ENCODE results near the gene MYO18A.

MYO18A gene

GRCh38 chr17:29078183-29079045, 101.8 kb downstream of the MYO18A start:
- no peak for DNase-seq (ENCODE audit: low spot score)

- no peak for DNase-seq (ENCODE audit: low spot score)
Measured at GRCh38 chr17:29077320-29077719, 102.9 kb downstream of the MYO18A start.

DNA sequence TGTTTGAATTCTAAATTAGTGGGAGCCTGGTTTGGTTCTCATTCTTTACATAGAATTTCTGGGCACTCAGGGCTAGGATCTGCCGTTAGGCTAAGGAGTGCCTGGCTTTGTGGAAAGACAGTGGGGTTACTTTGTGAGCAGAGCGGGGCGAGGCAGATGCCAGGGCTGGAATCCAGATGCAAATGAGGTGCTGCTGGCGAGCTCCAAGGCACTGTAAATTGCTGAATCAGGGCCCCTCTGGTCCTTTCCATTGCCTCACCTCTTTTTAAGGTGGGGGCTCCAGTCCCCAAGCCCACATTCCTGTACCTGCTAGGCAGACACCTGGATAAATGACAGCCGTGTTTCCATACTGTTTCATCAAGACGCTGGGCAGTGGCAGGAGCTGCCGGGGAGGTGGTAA, 103.5 kb downstream of the MYO18A start:
- DNase-seq (ENCODE audit: low spot score) = no peak

DNA sequence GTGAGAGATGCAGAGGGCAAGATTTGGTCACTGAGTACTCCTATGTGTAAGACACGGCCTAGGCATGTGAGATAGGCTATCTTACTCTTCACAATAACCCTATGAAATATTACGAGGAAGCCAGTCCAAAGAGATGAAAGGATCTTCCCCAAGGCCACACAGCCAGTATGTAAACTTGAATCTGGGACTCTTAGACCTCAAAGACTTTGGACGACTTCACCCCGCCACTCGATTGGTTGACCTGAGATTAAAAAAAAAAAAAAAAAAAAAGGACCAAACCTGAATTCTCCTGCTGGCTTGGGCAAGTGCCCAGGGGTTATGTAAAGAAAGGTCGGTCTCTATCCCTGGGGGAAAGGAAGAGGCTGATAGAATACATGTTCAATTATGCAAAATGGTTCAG, 104.1 kb downstream of the MYO18A start:
- no peak for DNase-seq (ENCODE audit: low spot score)

DNA sequence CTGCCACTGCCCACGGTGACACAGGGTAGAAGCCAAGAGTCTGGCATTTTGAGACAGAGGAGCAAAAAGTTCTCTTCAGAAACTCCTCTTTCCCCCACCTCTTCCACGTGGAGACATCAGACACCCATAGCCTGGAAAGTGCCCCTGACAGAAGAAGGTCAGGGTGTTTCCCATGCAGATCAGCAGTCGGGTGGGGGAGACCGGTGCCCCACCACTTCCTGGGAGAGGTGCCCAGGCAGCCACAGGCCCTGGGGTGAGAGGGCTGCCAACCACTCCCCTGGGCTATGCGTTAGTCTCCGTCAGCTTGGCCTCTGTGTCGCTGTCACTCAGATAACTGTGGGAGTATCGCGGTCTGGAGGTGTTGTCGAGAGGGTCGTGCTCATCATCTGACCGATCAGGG, 105.7 kb downstream of the MYO18A start:
- DNase-seq (ENCODE audit: low spot score) = no peak

DNA sequence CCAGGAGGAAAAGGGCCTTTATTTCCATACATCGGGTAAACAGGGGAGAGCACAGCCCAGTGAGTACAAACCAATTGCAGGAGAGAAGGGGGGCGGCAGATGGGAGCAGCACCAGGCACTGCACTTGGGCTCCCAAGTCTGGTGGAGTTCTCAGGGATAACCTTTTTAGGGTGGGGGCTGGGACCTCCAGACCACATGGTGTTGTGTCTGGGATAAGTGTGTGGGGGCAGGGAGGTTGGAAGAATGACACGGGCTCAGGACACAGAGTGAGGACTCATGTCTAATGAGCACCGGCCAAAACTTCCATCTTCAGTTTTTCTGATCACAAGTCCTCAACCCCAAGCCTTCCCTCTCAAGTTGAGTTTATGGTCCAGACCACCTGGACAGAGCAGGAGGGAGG, 106.7 kb downstream of the MYO18A start:
- DNase-seq (ENCODE audit: low spot score) = no peak

GRCh38 chr17:29073045-29073444, 107.2 kb downstream of the MYO18A start:
- no peak for DNase-seq (ENCODE audit: low spot score)

GRCh38 chr17:29071303-29071702, 108.9 kb downstream of the MYO18A start:
- DNase-seq (ENCODE audit: low spot score) = no peak

DNA sequence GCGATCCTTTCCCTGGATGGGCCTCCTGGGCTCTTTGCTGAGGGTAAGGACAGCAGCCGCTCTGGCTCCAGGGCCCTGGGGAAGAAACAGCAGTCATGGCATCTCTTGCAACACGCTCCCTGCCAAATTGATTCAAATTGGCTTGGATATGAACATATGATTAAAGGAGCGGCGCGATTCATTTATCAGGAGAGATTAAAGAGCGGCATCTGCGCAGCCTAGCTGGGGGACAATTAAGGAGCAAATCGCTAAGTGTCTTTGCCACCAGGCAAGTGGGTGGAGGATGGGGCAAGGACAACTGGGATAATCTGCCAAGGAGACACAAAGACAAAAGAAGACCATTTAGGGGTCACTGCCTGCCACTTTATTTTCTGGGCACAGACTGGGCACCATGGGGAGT, 109.4 kb downstream of the MYO18A start:
- DNase-seq (ENCODE audit: low spot score) = no peak

DNA sequence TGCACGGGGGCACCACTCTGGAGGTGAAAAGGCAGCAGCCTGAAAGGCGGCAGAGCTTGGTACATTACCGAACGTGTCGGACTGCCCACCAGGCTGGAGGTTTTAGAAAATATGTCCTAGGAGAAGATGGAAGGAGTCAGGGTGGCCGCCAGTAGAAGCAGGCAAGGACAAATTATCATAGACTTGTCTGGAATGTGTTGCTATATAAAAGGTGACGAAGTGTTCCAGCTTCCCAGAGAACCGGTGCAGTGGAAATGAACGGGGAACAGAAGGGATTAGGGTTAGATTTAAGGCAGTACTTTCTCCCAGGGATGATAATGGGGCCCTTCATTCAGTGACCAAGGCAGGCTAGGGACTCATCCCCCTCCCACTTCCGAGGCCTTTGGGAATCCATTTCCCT, 109.9 kb downstream of the MYO18A start:
- DNase-seq (ENCODE audit: low spot score) = no peak

DNA sequence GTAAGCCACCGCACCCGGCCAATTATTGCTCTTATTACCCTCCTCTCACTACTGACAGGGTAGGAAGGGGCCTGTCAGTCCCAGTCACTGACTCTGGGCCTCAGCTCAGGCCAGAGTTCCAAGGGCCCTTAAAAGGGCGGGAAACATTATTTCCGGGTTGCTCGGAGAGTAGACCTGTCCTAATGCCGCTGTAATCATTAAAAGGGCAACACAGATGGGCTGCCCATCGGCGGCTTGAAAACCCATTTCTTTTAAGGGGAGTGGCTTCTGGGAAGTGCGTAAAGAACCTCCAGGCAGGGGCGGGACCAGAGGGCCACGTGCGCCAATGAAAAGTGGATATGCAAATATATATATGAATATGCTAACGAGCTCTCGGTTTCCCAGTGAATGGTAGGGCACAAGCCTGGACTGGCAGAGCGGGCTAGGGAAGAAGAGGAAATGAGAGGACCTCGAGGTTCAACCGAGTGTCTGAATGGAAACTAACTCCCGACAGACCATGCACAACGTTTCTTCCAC, 110.6 kb downstream of the MYO18A start:
- DNase-seq (ENCODE audit: low spot score) = no peak

- no peak for DNase-seq (ENCODE audit: low spot score)
Measured at GRCh38 chr17:29068818-29069217, 111.4 kb downstream of the MYO18A start.

DNA sequence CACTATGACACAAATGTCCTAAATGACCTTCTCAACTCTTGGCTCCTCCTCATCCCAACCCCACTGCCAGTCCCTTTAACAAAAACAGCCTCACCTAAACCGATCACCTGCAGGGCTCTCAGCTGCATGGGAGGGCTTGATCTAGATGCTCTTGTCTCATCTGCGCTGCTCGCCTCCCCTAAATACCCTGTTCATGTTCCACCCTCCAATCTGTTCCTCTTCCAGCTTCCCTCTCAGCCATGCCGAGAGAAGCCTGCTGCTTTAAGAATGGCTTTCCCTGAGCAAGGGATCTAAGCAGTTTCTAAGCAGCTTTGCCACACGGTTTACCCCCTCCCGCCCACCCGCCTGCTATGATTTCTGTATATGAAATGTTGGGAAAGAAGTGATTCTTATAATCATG, 113.6 kb downstream of the MYO18A start:
- DNase-seq (ENCODE audit: low spot score) = no peak

GRCh38 chr17:29066047-29066446, 114.2 kb downstream of the MYO18A start:
- DNase-seq (ENCODE audit: low spot score) = no peak

- DNase-seq (ENCODE audit: low spot score) = no peak
Measured at GRCh38 chr17:29063992-29064391, 116.2 kb downstream of the MYO18A start.

- no peak for DNase-seq (ENCODE audit: low spot score)
Measured at GRCh38 chr17:29062215-29062614, 118.0 kb downstream of the MYO18A start.

- no peak for DNase-seq (ENCODE audit: low spot score)
Measured at GRCh38 chr17:29061036-29061435, 119.2 kb downstream of the MYO18A start.

DNA sequence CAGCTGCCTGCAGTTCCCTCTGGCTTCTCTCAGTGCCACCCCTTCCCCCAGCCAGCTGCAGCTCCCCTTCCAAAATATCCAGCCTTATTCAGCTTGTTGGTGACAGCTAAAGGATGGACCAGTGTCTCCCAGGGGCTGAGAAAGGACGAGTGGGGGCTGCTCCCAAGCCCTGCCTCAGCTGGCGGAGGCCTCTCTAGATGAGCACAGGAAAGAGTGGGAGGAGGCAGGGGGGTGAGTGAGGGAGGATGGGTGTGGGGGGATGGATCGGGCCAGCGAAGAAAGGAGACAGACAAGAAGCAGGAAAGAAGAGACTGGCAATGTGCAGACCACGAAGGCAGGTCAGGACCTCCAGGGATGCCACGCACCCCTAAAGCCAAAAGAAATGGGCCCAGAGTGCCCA, 119.7 kb downstream of the MYO18A start:
- DNase-seq (ENCODE audit: low spot score) = no peak

DNA sequence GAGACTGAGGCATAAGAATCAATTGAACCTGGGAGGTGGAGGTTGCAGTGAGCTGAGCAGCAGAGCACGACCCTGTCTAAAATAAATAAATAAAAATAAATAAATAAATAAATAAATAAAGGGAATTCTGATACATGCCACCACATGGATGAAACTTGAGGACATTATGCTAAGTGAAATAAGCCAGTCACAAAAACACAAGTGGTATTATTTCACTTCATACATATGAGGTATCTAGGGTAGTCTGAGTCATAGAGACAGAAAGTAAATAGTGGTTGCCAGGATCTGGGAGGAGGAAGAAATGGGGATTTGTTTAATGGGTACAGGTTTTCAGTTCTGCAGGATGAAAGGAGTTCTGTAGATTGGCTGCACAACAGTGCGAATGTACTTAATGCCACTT, 120.9 kb downstream of the MYO18A start:
- peak; percentile 30 for DNase-seq (ENCODE audit: low spot score)

DNA sequence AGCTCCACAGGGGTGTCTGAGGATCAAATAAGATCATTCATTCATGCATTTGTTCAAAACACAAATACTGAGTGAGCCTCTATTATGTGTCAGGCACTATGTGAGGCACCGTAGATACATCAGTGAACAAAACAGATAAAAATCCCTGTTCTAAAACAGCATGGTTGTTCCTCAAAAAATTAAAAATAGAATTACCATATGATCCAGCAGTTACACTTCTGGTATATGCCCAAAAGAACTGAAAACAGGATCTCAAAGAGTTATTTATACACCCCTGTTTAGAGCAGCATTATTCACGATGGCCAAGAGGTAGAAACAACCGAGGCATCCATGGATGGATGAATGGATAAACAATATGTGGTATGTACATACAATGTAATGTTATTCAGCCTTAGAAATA, 121.8 kb downstream of the MYO18A start:
- no peak for DNase-seq (ENCODE audit: low spot score)

GRCh38 chr17:29057361-29057760, 122.8 kb downstream of the MYO18A start:
- DNase-seq (ENCODE audit: low spot score) = no peak

DNA sequence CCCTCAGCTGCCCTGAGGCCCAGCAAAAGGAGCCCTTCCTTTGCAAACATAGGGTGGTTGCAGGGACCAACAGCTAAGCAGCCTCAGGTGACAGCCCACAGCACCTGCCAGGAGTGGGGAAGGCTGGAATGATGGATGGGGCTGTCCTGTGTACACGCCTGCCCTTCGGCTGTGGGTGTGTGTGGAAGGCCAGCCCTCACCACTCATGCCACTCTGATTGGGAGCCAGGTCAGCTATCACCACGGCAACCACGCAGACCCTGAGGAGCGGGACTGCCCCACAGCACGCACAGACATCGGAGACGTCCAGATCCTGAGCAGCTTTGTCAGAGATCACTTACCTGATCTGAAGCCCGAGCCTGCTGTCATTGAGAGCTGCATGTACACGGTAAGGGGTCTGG, 125.4 kb downstream of the MYO18A start:
- DNase-seq (ENCODE audit: low spot score) = no peak

DNA sequence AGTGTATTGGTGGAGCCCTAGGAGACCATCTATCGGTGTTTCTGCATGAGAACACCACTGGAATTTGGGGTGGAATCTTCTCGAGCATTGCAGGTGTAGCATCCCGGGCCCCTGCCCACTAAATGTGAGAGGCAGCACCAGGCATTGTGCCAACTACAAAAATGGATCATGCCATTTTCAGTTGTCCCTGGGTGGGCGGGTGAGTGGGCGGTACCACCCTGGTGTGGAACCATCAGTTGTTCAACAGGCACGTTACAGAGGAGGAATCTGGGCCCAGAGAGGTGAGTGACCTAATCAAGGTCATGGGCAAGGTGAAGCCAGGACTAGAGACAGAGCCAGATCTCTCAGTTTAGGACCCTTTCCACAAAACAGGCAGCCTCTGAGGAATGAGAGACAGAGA, 128.5 kb downstream of the MYO18A start:
- DNase-seq (ENCODE audit: low spot score) = no peak

DNA sequence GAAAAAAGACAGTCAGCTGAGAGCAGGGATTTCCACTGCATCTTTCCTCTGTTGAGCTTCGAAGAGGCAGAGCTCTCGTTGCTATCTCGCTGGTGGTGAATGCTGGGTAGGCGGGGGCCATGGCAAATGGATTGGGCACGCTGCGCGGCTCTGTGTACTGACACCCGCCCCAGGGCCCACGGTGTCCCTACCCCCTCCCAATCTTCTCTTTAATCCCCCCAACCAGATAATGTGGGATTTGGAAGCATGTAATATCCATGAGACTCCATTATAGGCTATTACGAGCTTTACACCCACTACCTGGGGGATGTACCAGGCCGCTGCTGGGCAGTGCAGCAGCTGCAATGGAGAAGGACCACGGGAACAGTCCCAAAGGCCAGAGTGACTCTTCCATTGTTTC, 129.0 kb downstream of the MYO18A start:
- no peak for DNase-seq (ENCODE audit: low spot score)

Measured in RKO (cell line).